ENCODE results near the gene POLE. TPM values are rescaled to one million over a fixed set of nuclear protein-coding genes. Genes with fewer than 3 reads are reported as not detected.

The POLE gene
- total RNA-seq, 3 donors from 2014 or later = 36.5 to 51.5 (median 43.5) TPM

GRCh38 chr12:132576701-132577100 lies 110.4 kb downstream of the POLE start:
- no peak for TF ChIP-seq CTCF (IDR thresholded peaks at IDR 0.05)
- no peak for TF ChIP-seq POLR2A (IDR thresholded peaks at IDR 0.05)
- TF ChIP-seq POLR2AphosphoS5 (IDR thresholded peaks at IDR 0.05) = no peak
- Histone ChIP-seq H3K36me3 (peaks cover 10% of the 10 kb centered on the region), H3K27me3 (no peaks in the 10 kb centered on the region), H3K4me3 (no peak overlapping the region), H3K4me1 (no peaks in the 10 kb centered on the region), H3K9me3 (no peaks in the 10 kb centered on the region), H3K27ac (no peak overlapping the region)
- DNase-seq (ENCODE audit: low spot score in 2 of 2) = no peak
- intact Hi-C loops (cut with DNase I; ENCODE audit: low total_unique reads) = no loop called here

GRCh38 chr12:132575661-132576060 lies 111.5 kb downstream of the POLE start:
- Histone ChIP-seq H3K27ac (no peak overlapping the region), H3K4me1 (no peaks in the 10 kb centered on the region), H3K27me3 (no peaks in the 10 kb centered on the region), H3K9me3 (no peaks in the 10 kb centered on the region), H3K4me3 (no peak overlapping the region), H3K36me3 (peaks cover 10% of the 10 kb centered on the region)
- no peak for DNase-seq (ENCODE audit: low spot score in 2 of 2)
- TF ChIP-seq CTCF (IDR thresholded peaks at IDR 0.05) = no peak
- TF ChIP-seq POLR2AphosphoS5 (IDR thresholded peaks at IDR 0.05) = no peak
- TF ChIP-seq POLR2A (IDR thresholded peaks at IDR 0.05) = no peak
- intact Hi-C loops (cut with DNase I; ENCODE audit: low total_unique reads) = no loop called here

GRCh38 chr12:132574271-132574996 lies 112.7 kb downstream of the POLE start:
- Histone ChIP-seq H3K4me1 (no peaks in the 10 kb centered on the region), H3K4me3 (no peak overlapping the region), H3K36me3 (peaks cover 10% of the 10 kb centered on the region), H3K9me3 (no peaks in the 10 kb centered on the region), H3K27me3 (no peaks in the 10 kb centered on the region), H3K27ac (no peak overlapping the region)
- DNase-seq (ENCODE audit: low spot score in 2 of 2) = no peak
- TF ChIP-seq CTCF (IDR thresholded peaks at IDR 0.05) (no peak), POLR2A (IDR thresholded peaks at IDR 0.05) (no peak), POLR2AphosphoS5 (IDR thresholded peaks at IDR 0.05) (no peak)
- intact Hi-C loops (cut with DNase I; ENCODE audit: low total_unique reads) = no loop called here

Other genes with a start within 250 kb of the POLE start
- gene FBRSL1, start 197.2 kb downstream of the POLE start, total RNA-seq = 1 to 10 TPM; 3.5 to 9.8 (median 7.2) TPM
- gene LRCOL1, start 76.8 kb downstream of the POLE start, total RNA-seq = under 1 TPM in 1 of 3 donors, not detected in 2; 0.59 TPM
- under 1 TPM in 2 of 3 donors, not detected in 1; 0.29 to 0.48 TPM for gene P2RX2, start 68.6 kb downstream of the POLE start, total RNA-seq
- gene PXMP2, start 245 bp upstream of the POLE start, total RNA-seq = 10 to 100 TPM; 29.0 to 50.9 (median 31.8) TPM
- gene PGAM5, start 23.5 kb upstream of the POLE start, total RNA-seq = 10 to 100 TPM; 20.2 to 38.0 (median 22.8) TPM
- gene ANKLE2, start 74.5 kb upstream of the POLE start, total RNA-seq = 10 to 100 TPM; 64.2 to 75.4 (median 73.5) TPM
- 10 to 100 TPM; 51.7 to 76.7 (median 58.5) TPM for gene GOLGA3, start 141.5 kb upstream of the POLE start, total RNA-seq
- gene CHFR, start 200.3 kb upstream of the POLE start, total RNA-seq = 10 to 100 TPM; 22.4 to 36.1 (median 26.5) TPM

Data from breast epithelium (tissue), 4 donors.